Stimulated activated CD8-positive, alpha-beta memory T cell treated with anti-CD3 and anti-CD28 coated beads, Interleukin-12 subunit alpha, Interleukin-12 subunit beta, amount 100 ng/mL, for 24 hours (primary cell): ENCODE data around the gene WDFY4.

Experiments used
- DNase-seq: peaks from one replicate; pipeline ENCODE4 v3.0.0-alpha.2; 2020; ENCODE audit errors: extremely low read depth

Gene WDFY4

GRCh38 chr10:48817141-48817540, 132.5 kb downstream of the WDFY4 start:
- no peak for DNase-seq

- DNase-seq = no peak
Measured at GRCh38 chr10:48818081-48818480, 133.4 kb downstream of the WDFY4 start.

GRCh38 chr10:48818861-48819520, 134.3 kb downstream of the WDFY4 start:
- no peak for DNase-seq

GRCh38 chr10:48819783-48820182, 135.1 kb downstream of the WDFY4 start:
- no peak for DNase-seq

- DNase-seq = no peak
Measured at GRCh38 chr10:48820231-48820630, 135.6 kb downstream of the WDFY4 start.

GRCh38 chr10:48820699-48821098, 136.0 kb downstream of the WDFY4 start:
- no peak for DNase-seq

GRCh38 chr10:48821111-48821510, 136.4 kb downstream of the WDFY4 start:
- no peak for DNase-seq

- no peak for DNase-seq
Measured at GRCh38 chr10:48821692-48822091, 137.0 kb downstream of the WDFY4 start.

- no peak for DNase-seq
Measured at GRCh38 chr10:48833674-48834073, 149.0 kb downstream of the WDFY4 start.

GRCh38 chr10:48834189-48834965, 149.7 kb downstream of the WDFY4 start:
- DNase-seq = no peak

GRCh38 chr10:48835781-48836180, 151.1 kb downstream of the WDFY4 start:
- DNase-seq = no peak

GRCh38 chr10:48836605-48837004, 151.9 kb downstream of the WDFY4 start:
- DNase-seq = no peak

GRCh38 chr10:48838834-48839233, 154.2 kb downstream of the WDFY4 start:
- DNase-seq = no peak

GRCh38 chr10:48839809-48840679, 155.4 kb downstream of the WDFY4 start:
- DNase-seq = no peak

GRCh38 chr10:48842231-48842630, 157.6 kb downstream of the WDFY4 start:
- DNase-seq = no peak

- no peak for DNase-seq
Measured at GRCh38 chr10:48843198-48843597, 158.5 kb downstream of the WDFY4 start.

GRCh38 chr10:48844616-48845015, 159.9 kb downstream of the WDFY4 start:
- DNase-seq = no peak

- no peak for DNase-seq
Measured at GRCh38 chr10:48845512-48845911, 160.8 kb downstream of the WDFY4 start.

- DNase-seq = no peak
Measured at GRCh38 chr10:48847691-48848090, 163.0 kb downstream of the WDFY4 start.

- no peak for DNase-seq
Measured at GRCh38 chr10:48856855-48857254, 172.2 kb downstream of the WDFY4 start.

GRCh38 chr10:48872234-48872633, 187.6 kb downstream of the WDFY4 start:
- no peak for DNase-seq

- DNase-seq = no peak
Measured at GRCh38 chr10:48878091-48878490, 193.4 kb downstream of the WDFY4 start.
